ENCODE measurements around the gene SV2A. TPM values are rescaled to one million over a fixed set of nuclear protein-coding genes. Genes with fewer than 3 reads are reported as not detected.
"Not testable (repeated sequence)": the region's sequence is repeated elsewhere in the genome, so short reads cannot be mapped to it uniquely, and the experiment has no call there.

SV2A gene
- total RNA-seq, 2 experiments from 2014 or later = 14.4 to 15.2 TPM

- peaks cover 20% of the 10 kb centered on the region for H3K36me3 Mint-ChIP-seq (ENCODE audit: low read depth)
- H3K4me3 Mint-ChIP-seq = no peak overlapping the region
- CTCF ChIA-PET = no interaction called here
- POLR2A ChIA-PET = interaction anchor here (1.5 to 3.4 kb wide), 2 partner anchors 17 to 24 kb away, joined by 4 to 12 read pairs; partner anchors contain the start of gene SF3B4
- no peaks in the 10 kb centered on the region for H3K27me3 Mint-ChIP-seq
- no peak for DNase-seq
- H3K9me3 Mint-ChIP-seq = peaks cover 4% of the 10 kb centered on the region
- H3K4me1 Mint-ChIP-seq = peaks cover 22% of the 10 kb centered on the region
- no peak overlapping the region for H3K27ac Mint-ChIP-seq
Measured at GRCh38 chr1:149903836-149904491, 13.7 kb downstream of the SV2A start.

- Mint-ChIP-seq H3K36me3 (ENCODE audit: low read depth) (peaks cover 13% of the 10 kb centered on the region), H3K27me3 (no peaks in the 10 kb centered on the region), H3K4me3 (peak within 1 kb of the TSS; percentile 83), H3K4me1 (peaks cover 29% of the 10 kb centered on the region), H3K9me3 (peaks cover 4% of the 10 kb centered on the region), H3K27ac (peak within 1 kb of the TSS; percentile 87)
- ChIA-PET POLR2A (interaction anchor here (1.0 to 3.0 kb wide), 12 partner anchors 11 to 334 kb away, joined by 3 to 85 read pairs (median 3); partner anchors contain the start of genes OTUD7B, SF3B4 and VPS45), CTCF (interaction anchor here (0.7 to 2.6 kb wide), 3 partner anchors 11 to 356 kb away, joined by 3 to 17 read pairs (median 3); a partner anchor contains a TSS)
- DNase-seq = peak; percentile 86
Measured at GRCh38 chr1:149899460-149900284, 18.0 kb downstream of the SV2A start, which contains the start of gene BOLA1. TSS of gene BOLA1 (plus strand) at chr1:149899568. CDS start at chr1:149900060, 492 bp downstream.

GRCh38 chr1:149896575-149896974, 21.1 kb downstream of the SV2A start:
- peaks cover 29% of the 10 kb centered on the region for H3K4me1 Mint-ChIP-seq
- ChIA-PET CTCF (no interaction called here), POLR2A (interaction anchor here (0.6 to 0.7 kb wide), 2 partner anchors 9 to 305 kb away, joined by 3 read pairs; a partner anchor contains a TSS)
- peaks cover 4% of the 10 kb centered on the region for H3K9me3 Mint-ChIP-seq
- no peak for DNase-seq
- H3K27me3 Mint-ChIP-seq = no peaks in the 10 kb centered on the region
- H3K4me3 Mint-ChIP-seq = no peak overlapping the region
- H3K36me3 Mint-ChIP-seq (ENCODE audit: low read depth) = peaks cover 6% of the 10 kb centered on the region
- H3K27ac Mint-ChIP-seq = no peak overlapping the region

GRCh38 chr1:149888999-149889289, 28.7 kb downstream of the SV2A start:
- ChIA-PET CTCF (interaction anchor here (0.5 to 4.8 kb wide), 15 partner anchors 10 to 318 kb away, joined by 3 to 47 read pairs (median 5); partner anchors contain the start of genes BOLA1, PLEKHO1, SF3B4 and VPS45), POLR2A (interaction anchor here (0.7 to 6.9 kb wide), 24 partner anchors 10 to 345 kb away, joined by 3 to 314 read pairs (median 38); partner anchors contain the start of genes ANP32E, BOLA1, MTMR11 and OTUD7B)
- Mint-ChIP-seq H3K27me3 (no peaks in the 10 kb centered on the region), H3K4me1 (peaks cover 10% of the 10 kb centered on the region), H3K36me3 (ENCODE audit: low read depth) (no peaks in the 10 kb centered on the region), H3K9me3 (no peaks in the 10 kb centered on the region), H3K4me3 (no peak overlapping the region), H3K27ac (no peak overlapping the region)
- DNase-seq = no peak

GRCh38 chr1:149888247-149888998, 29.2 kb downstream of the SV2A start:
- Mint-ChIP-seq H3K36me3 (ENCODE audit: low read depth) (no peaks in the 10 kb centered on the region), H3K27me3 (no peaks in the 10 kb centered on the region), H3K9me3 (no peaks in the 10 kb centered on the region), H3K4me3 (no peak overlapping the region), H3K4me1 (peaks cover 10% of the 10 kb centered on the region), H3K27ac (no peak overlapping the region)
- DNase-seq = peak; percentile 88
- ChIA-PET POLR2A (interaction anchor here (0.6 to 6.9 kb wide), 53 partner anchors 9 to 1169 kb away, joined by 3 to 314 read pairs (median 10); partner anchors contain the start of genes ANP32E, APH1A, BOLA1 and MTMR11), CTCF (interaction anchor here (0.5 to 4.8 kb wide), 20 partner anchors 11 to 347 kb away, joined by 3 to 47 read pairs (median 5); partner anchors contain the start of genes BOLA1, PLEKHO1, SF3B4 and VPS45)

GRCh38 chr1:149887456-149888246, 30.0 kb downstream of the SV2A start:
- H3K9me3 Mint-ChIP-seq = no peaks in the 10 kb centered on the region
- ChIA-PET CTCF (interaction anchor here (0.7 to 4.8 kb wide), 17 partner anchors 12 to 348 kb away, joined by 3 to 47 read pairs (median 6); partner anchors contain the start of genes BOLA1, PLEKHO1, SF3B4 and VPS45), POLR2A (interaction anchor here (0.6 to 6.9 kb wide), 68 partner anchors 8 to 1394 kb away, joined by 3 to 314 read pairs (median 5); partner anchors contain the start of genes ANP32E, APH1A, BOLA1 and ENSA)
- no peak overlapping the region for H3K4me3 Mint-ChIP-seq
- DNase-seq = peak; percentile 83
- no peaks in the 10 kb centered on the region for H3K27me3 Mint-ChIP-seq
- no peak overlapping the region for H3K27ac Mint-ChIP-seq
- H3K36me3 Mint-ChIP-seq (ENCODE audit: low read depth) = no peaks in the 10 kb centered on the region
- H3K4me1 Mint-ChIP-seq = peaks cover 10% of the 10 kb centered on the region

GRCh38 chr1:149887196-149887455, 30.5 kb downstream of the SV2A start:
- H3K27me3 Mint-ChIP-seq; DNase-seq; H3K9me3 Mint-ChIP-seq; H3K36me3 Mint-ChIP-seq (ENCODE audit: low read depth); H3K4me3 Mint-ChIP-seq; H3K27ac Mint-ChIP-seq: not testable (repeated sequence)
- ChIA-PET POLR2A (interaction anchor here (0.8 to 6.9 kb wide), 59 partner anchors 8 to 1394 kb away, joined by 3 to 314 read pairs (median 7); partner anchors contain the start of genes ANP32E, APH1A, BOLA1 and ENSA), CTCF (interaction anchor here (1.3 to 4.8 kb wide), 11 partner anchors 12 to 300 kb away, joined by 3 to 47 read pairs (median 8); partner anchors contain the start of genes BOLA1, PLEKHO1, SF3B4 and VPS45)
- peaks cover 15% of the 10 kb centered on the region for H3K4me1 Mint-ChIP-seq

GRCh38 chr1:149886396-149887195, 31.0 kb downstream of the SV2A start:
- peaks cover 16% of the 10 kb centered on the region for H3K4me1 Mint-ChIP-seq
- H3K36me3 Mint-ChIP-seq (ENCODE audit: low read depth) = no peaks in the 10 kb centered on the region
- ChIA-PET POLR2A (interaction anchor here (0.8 to 6.9 kb wide), 63 partner anchors 9 to 1395 kb away, joined by 3 to 314 read pairs (median 6); partner anchors contain the start of genes ANP32E, APH1A, BOLA1 and ENSA), CTCF (interaction anchor here (1.3 to 4.8 kb wide), 9 partner anchors 15 to 300 kb away, joined by 3 to 47 read pairs (median 8); partner anchors contain the start of genes PLEKHO1 and SF3B4)
- no peaks in the 10 kb centered on the region for H3K9me3 Mint-ChIP-seq
- no peak overlapping the region for H3K4me3 Mint-ChIP-seq
- no peaks in the 10 kb centered on the region for H3K27me3 Mint-ChIP-seq
- H3K27ac Mint-ChIP-seq = no peak overlapping the region
- peak; percentile 91 for DNase-seq

GRCh38 chr1:149886121-149886395, 31.6 kb downstream of the SV2A start:
- not testable (repeated sequence) for DNase-seq, H3K9me3 Mint-ChIP-seq
- CTCF ChIA-PET = interaction anchor here (1.6 to 4.8 kb wide), 4 partner anchors 42 to 301 kb away, joined by 3 to 47 read pairs (median 12); partner anchors contain the start of gene PLEKHO1

GRCh38 chr1:149885339-149886120, 32.1 kb downstream of the SV2A start:
- DNase-seq = peak; percentile 83
- ChIA-PET POLR2A (interaction anchor here (0.8 to 6.9 kb wide), 33 partner anchors 8 to 694 kb away, joined by 3 to 314 read pairs (median 12); partner anchors contain the start of genes ANP32E, BOLA1, MCL1 and MTMR11), CTCF (interaction anchor here (0.8 to 4.6 kb wide), 5 partner anchors 43 to 302 kb away, joined by 3 to 47 read pairs (median 3); partner anchors contain the start of gene PLEKHO1)
- no peaks in the 10 kb centered on the region for H3K9me3 Mint-ChIP-seq
- H3K27me3 Mint-ChIP-seq = no peaks in the 10 kb centered on the region
- no peak overlapping the region for H3K27ac Mint-ChIP-seq
- peaks cover 17% of the 10 kb centered on the region for H3K4me1 Mint-ChIP-seq
- H3K4me3 Mint-ChIP-seq = no peak overlapping the region
- no peaks in the 10 kb centered on the region for H3K36me3 Mint-ChIP-seq (ENCODE audit: low read depth)

More at GRCh38 chr1:149886121-149886395, 31.6 kb downstream of the SV2A start:
- not testable (repeated sequence) for H3K4me3 Mint-ChIP-seq; H3K27me3 Mint-ChIP-seq; H3K36me3 Mint-ChIP-seq (ENCODE audit: low read depth); H3K27ac Mint-ChIP-seq
- peaks cover 17% of the 10 kb centered on the region for H3K4me1 Mint-ChIP-seq
- POLR2A ChIA-PET = interaction anchor here (0.8 to 6.9 kb wide), 32 partner anchors 9 to 693 kb away, joined by 3 to 314 read pairs (median 14); partner anchors contain the start of genes ANP32E, BOLA1, MCL1 and MTMR11

Data from activated CD4-positive, alpha-beta memory T cell treated with anti-CD3 and anti-CD28 coated beads, Interleukin-2, amount 10 ng/mL, durations not matched to agents 7 days and 5 days (primary cell).